HUES6 (cell line): Measurements from ENCODE around the gene LENG1.

Experiments used
- H3K27ac ChIP-seq: 2 replicates; pipeline ENCODE4 v1.7.0; 2013; ENCODE audit warnings: low read depth, mild to moderate bottlenecking, low read length, inconsistent platforms
- H3K27me3 ChIP-seq: 2 replicates; pipeline ENCODE4 v1.6.1; 2013; ENCODE audit warnings: low read length; ENCODE audit not compliant: control insufficient read depth, insufficient read depth
- H3K36me3 ChIP-seq: 2 replicates; pipeline ENCODE4 v1.6.1; 2013; ENCODE audit warnings: low read length; ENCODE audit not compliant: control insufficient read depth, insufficient read depth
- H3K4me1 ChIP-seq: 2 replicates; pipeline ENCODE4 v1.6.1; 2013; ENCODE audit warnings: low read length; ENCODE audit not compliant: control insufficient read depth, insufficient read depth
- H3K4me3 ChIP-seq: 2 replicates; pipeline ENCODE4 v1.5.1; 2013; ENCODE audit warnings: low read depth, low read length
- H3K9ac ChIP-seq: one replicate; pipeline ENCODE4 v1.6.1; 2013; ENCODE audit warnings: mild to moderate bottlenecking, low read length
- H3K9me3 ChIP-seq: 2 replicates; pipeline ENCODE4 v1.6.1; 2013; ENCODE audit warnings: low read depth, low read length; ENCODE audit not compliant: control insufficient read depth, insufficient read depth

The LENG1 gene

DNA sequence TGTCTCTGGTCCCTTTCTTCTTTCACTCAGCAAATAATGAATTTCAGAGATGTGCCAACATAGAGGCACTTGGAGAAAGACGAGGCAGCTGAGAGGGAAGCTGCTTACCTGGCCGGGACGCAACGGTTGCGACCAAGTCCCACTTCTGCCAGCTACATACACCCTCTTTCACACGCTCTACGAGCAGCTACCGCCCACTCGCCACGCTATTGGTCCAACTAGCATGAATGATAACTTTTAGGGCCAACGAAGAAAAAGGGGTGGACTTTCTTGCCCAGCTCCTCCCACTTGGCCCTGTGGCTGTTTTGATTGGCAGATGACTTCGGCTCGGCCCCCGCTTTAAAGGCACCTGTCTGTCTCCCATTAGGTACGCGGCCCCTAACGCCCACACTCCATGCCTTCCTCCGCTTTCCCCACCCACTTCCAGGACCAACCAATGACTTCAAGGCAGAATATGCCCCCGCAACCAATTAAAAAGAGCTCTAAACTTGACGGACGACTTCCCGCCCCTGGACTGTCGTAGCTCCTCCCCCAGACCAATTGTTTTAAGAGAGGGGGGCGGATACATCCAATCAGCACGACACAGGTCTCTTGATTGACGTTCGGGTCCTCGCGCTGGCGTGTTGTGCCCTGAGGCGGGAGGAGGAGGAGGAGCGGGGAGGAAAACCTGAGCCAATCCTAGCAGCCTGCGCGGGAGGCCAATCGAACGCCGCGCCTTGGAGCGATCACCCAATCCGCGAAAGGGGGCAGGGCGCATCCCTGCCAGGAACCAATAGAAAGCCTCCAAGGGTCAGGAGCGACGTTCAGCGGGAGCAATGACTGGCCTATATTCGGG, 22.4 kb downstream of the LENG1 start:
- Histone ChIP-seq H3K27ac (no peak overlapping the region; the same call in 1 of the 2 replicates), H3K27me3 (no peaks in the 10 kb centered on the region), H3K4me3 (peak overlapping the region; percentile 71), H3K4me1 (peaks cover 9% of the 10 kb centered on the region; the same call in 1 of the 2 replicates), H3K9ac (peak overlapping the region; percentile 93), H3K9me3 (no peaks in the 10 kb centered on the region), H3K36me3 (peaks cover 39% of the 10 kb centered on the region)

DNA sequence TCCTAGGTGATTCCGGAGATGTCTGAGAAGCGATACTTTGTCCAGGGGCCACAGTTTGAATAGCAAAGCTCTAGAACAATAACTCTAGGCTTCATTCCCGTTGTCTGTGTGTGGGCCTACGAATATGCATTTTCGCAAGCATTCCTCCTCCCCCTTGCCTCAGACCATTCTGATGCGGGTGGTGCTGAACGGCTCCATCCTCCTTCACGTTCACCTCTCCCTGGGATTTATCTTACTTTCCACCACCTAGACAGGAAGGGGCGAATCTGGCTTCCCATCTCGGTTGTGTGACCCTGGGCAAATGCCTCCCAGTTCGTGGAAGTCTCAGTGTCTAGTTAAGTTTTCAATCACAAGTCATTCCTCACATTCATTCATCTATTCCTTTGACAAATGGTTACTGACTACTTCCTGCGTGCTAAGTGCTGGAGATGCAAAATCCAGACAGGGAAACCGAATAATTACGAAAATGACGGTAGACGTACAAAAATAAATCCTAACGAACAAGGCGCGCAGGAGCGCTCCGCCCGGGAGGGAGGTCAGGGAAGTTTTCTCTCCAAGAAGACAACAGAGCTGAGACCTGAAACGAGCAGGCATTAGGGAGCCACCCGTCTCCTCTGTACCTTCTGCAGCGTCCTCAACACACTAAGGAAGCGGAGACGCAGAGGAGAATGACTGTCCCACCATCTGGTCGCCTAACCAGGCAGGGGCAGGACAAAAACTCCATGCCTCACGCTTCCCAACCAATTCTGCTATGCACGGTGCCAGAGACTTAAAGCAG, 23.2 kb downstream of the LENG1 start:
- Histone ChIP-seq H3K27ac (no peak overlapping the region; the same call in 1 of the 2 replicates), H3K36me3 (peaks cover 39% of the 10 kb centered on the region), H3K27me3 (no peaks in the 10 kb centered on the region), H3K4me3 (peak overlapping the region; percentile 66), H3K9ac (peak overlapping the region; percentile 48), H3K9me3 (no peaks in the 10 kb centered on the region), H3K4me1 (peaks cover 9% of the 10 kb centered on the region; the same call in 1 of the 2 replicates)

DNA sequence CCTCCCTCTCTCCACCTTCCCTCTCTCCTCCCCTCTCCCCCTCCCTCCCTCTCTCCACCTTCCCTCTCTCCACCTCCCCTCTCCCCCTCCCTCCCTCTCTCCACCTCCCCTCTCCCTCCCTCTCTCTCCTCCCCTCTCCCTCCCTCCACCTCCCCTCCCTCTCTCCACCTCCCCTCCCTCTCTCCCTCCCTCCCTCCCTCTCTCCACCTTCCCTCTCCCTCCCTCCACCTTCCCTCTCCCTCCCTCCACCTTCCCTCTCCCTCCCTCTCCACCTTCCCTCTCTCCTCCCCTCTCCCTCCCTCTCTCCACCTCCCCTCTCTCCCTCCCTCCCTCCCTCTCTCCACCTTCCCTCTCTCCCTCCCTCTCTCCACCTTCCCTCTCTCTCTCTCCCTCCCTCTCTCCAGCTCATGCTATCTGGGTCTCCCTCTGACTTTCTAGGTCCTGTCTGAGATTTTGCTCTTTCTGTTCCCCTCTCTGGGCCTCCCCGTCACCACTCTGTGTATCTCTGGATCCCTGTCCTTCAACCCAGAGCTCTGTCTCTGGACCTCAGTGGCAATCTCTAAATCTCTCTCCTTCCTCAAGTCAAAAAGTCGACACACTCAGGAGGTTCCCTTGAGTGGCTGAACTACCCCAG, 25.4 kb downstream of the LENG1 start:
- Histone ChIP-seq H3K4me1 (0 out of 2 replicates have a peak, but pooled peaks cover 6% of the 10 kb centered on the region), H3K36me3 (peaks cover 35% of the 10 kb centered on the region), H3K27me3 (no peaks in the 10 kb centered on the region), H3K9ac (no peak overlapping the region), H3K27ac (no peak overlapping the region), H3K4me3 (no peak overlapping the region), H3K9me3 (no peaks in the 10 kb centered on the region)

DNA sequence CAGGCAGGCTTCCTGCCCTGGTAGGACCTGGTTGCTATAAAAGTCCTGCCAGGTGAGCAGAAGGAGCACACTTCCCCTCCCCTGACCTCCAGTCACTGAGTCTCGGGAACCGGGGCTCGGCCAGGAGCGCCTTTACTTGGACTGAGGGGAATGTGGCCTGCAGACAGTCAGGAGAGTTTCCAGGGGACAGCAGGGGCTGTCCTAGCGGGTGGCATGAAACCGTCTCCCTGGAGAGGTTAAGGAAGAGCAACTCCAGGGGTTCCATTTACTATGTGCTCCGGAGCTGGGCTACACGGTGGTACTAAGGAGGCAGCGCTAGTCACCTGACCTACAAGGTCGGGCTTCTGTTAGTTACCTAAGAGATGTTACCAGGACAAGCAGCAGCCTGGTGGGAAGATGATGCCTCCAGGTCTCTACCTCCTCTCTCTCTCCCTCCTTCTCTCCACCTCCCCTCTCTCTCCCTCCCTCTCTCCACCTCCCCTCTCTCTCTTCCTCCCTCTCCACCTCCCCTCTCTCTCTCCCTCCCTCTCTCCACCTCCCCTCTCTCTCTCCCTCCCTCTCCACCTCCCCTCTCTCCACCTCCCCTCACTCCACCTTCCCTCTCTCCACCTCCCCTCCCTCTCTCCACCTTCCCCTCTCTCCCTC, 26.1 kb downstream of the LENG1 start:
- no peak overlapping the region for H3K27ac ChIP-seq
- H3K4me3 ChIP-seq = no peak overlapping the region
- H3K27me3 ChIP-seq = no peaks in the 10 kb centered on the region
- H3K4me1 ChIP-seq = 0 out of 2 replicates have a peak, but pooled peaks cover 5% of the 10 kb centered on the region
- H3K9ac ChIP-seq = no peak overlapping the region
- no peaks in the 10 kb centered on the region for H3K9me3 ChIP-seq
- H3K36me3 ChIP-seq = peaks cover 37% of the 10 kb centered on the region

DNA sequence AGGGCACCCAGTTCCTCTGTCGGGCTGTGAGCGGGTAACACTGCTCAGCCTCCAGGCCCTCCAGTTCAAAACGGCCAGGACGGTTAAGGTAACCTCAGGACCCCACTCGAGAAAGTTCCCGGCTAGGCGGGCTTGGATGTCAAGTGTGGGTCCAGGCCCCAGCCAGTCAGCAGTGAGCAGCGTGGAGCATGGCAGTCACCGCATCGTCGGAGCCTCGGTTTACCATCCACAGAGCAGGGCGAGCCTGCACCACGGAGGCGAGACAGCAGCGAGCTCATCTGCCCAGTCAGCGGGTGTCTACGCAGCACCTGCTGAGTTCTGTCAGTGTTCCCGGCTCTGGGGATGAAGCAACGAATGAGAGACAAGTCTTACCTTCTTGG, 29.9 kb downstream of the LENG1 start:
- no peak overlapping the region for H3K9ac ChIP-seq
- H3K4me3 ChIP-seq = no peak overlapping the region
- no peaks in the 10 kb centered on the region for H3K27me3 ChIP-seq
- no peaks in the 10 kb centered on the region for H3K9me3 ChIP-seq
- H3K4me1 ChIP-seq = no peaks in the 10 kb centered on the region
- H3K36me3 ChIP-seq = peaks cover 73% of the 10 kb centered on the region
- H3K27ac ChIP-seq = no peak overlapping the region

DNA sequence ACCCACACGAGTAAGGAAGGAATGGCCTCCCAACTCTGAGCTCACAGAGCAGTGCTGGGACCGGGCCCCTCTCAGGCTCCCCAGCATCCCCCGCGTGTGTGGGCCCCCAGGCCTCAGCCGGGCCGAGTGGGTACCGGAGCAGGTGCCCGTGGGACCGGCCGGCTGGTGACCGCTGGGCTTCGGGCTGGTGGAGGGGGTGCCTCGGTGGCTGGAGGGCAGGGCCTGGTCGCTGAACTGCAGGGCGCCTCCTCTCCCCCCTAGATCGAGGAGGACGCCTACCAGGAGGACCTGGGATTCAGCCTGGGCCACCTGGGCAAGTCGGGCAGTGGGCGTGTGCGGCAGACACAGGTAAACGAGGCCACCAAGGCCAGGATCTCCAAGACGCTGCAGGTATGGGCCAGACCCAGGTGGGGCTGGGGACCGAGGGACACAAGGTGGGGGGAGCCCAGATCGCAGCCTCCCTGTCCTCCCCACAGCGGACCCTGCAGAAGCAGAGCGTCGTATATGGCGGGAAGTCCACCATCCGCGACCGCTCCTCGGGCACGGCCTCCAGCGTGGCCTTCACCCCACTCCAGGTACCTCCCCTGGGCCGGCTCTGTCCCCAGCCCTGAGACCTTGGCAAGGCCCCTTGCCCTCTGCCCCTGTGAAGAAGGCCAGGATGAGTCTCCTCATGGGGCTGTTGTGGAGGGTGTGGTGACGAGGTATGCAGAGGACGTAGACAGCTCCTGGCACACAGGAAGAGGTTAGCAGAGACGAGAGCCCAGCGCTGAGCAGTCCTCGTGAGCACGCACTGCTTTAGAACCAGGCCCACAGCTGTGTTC, 30.5 kb downstream of the LENG1 start:
- Histone ChIP-seq H3K9ac (no peak overlapping the region), H3K4me1 (no peaks in the 10 kb centered on the region), H3K4me3 (no peak overlapping the region), H3K27me3 (no peaks in the 10 kb centered on the region), H3K9me3 (no peaks in the 10 kb centered on the region), H3K36me3 (peaks cover 79% of the 10 kb centered on the region), H3K27ac (no peak overlapping the region)

DNA sequence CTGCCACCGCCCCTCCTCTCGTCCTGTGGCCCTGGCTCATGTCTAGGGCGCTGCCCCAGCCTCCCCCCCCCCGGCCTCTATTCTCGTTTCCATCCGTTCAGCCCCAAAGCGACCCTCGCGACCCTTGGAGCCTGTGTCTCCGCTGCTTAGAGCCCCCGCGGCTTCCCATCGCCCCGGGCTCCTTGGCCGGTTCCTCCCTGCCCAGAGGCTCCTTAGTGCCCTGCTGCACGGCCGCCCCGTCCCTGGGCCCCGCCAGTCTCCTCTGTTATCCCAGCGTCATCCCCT, 31.1 kb downstream of the LENG1 start:
- Histone ChIP-seq H3K4me1 (no peaks in the 10 kb centered on the region), H3K36me3 (peaks cover 85% of the 10 kb centered on the region), H3K9ac (no peak overlapping the region), H3K9me3 (no peaks in the 10 kb centered on the region), H3K27ac (no peak overlapping the region), H3K27me3 (no peaks in the 10 kb centered on the region), H3K4me3 (no peak overlapping the region)

DNA sequence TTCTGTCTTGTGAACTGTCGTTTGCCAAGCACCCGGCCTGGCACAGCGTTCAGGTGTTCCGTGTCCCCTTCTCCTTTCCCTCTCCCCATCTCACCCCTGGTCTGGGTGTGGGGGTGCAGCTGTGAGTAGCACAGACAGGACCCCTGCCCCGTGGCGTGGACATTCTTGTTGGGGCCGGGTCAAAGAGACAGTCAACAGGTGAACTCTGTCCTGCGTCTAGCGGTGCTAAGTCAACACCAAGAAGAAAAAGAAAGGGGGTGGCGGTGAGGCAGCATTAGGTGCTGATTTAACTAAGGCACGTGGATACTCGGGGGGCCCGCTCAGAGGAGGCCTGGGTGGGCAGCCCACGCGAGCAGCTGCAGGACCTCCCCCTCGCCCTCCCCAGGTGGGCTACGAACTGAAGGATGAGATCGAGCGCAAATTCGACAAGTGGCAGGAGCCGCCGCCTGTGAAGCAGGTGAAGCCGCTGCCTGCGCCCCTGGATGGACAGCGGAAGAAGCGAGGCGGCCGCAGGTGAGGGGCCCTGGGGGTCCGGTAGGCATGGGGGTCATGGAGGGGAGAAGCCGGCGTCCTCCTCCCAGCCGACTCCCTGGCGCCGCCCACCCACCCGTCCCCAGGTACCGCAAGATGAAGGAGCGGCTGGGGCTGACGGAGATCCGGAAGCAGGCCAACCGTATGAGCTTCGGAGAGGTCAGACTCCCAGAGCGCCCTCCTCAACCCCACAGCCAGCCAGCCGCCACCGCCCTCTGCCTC, 31.7 kb downstream of the LENG1 start:
- H3K4me3 ChIP-seq = no peak overlapping the region
- H3K9ac ChIP-seq = no peak overlapping the region
- peaks cover 86% of the 10 kb centered on the region for H3K36me3 ChIP-seq
- H3K27me3 ChIP-seq = no peaks in the 10 kb centered on the region
- no peaks in the 10 kb centered on the region for H3K9me3 ChIP-seq
- no peak overlapping the region for H3K27ac ChIP-seq
- H3K4me1 ChIP-seq = no peaks in the 10 kb centered on the region

DNA sequence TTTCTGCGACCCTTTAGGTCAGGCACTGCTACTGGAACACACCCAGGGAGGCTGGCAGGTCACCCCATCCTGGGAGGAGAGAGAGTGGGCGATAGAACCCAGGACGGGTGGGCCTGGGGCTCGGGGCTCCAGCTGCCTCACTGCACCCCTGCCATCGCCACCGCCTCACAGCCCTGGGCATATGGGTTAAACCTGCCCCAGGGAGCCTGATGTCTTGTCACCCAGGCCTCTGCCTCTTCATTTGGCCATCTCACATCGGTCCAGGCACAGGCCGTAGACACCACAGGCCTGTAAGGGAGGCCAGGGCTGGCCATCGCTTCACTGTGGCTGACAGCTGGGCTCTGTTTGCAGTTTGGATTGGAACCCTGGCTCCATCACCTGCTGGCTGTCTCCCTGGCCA, 33.8 kb downstream of the LENG1 start:
- Histone ChIP-seq H3K4me1 (no peaks in the 10 kb centered on the region), H3K27ac (no peak overlapping the region), H3K36me3 (peaks cover 91% of the 10 kb centered on the region), H3K9ac (no peak overlapping the region), H3K4me3 (no peak overlapping the region), H3K27me3 (no peaks in the 10 kb centered on the region), H3K9me3 (no peaks in the 10 kb centered on the region)

DNA sequence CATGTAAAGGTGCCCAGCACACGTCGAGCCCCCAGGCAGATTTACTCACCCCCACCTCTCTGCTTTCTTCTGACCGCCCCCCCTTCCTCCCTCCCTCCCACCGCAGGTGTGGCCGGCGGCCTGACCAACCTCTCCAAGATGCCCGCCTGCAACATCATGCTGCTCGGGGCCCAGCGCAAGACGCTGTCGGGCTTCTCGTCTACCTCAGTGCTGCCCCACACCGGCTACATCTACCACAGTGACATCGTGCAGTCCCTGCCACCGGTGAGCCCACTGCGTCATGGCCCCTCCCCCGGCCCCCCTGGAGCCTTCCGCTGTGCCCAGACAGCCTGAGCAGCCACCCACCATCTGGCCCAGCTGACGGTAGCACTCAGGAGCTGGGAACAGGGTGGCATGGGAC, 35.1 kb downstream of the LENG1 start:
- H3K9me3 ChIP-seq = no peaks in the 10 kb centered on the region
- H3K4me3 ChIP-seq = no peak overlapping the region
- H3K36me3 ChIP-seq = peaks cover 96% of the 10 kb centered on the region
- H3K4me1 ChIP-seq = no peaks in the 10 kb centered on the region
- H3K27me3 ChIP-seq = no peaks in the 10 kb centered on the region
- H3K9ac ChIP-seq = no peak overlapping the region
- H3K27ac ChIP-seq = no peak overlapping the region
